HPDE6-E6E7 (cell line): ENCODE data around the gene SYT13.

Experiments
- DNase-seq: peaks from one replicate; pipeline ENCODE4 v3.0.0; 2011; ENCODE audit warnings: missing footprints; ENCODE audit errors: extremely low spot score

Gene SYT13

DNA sequence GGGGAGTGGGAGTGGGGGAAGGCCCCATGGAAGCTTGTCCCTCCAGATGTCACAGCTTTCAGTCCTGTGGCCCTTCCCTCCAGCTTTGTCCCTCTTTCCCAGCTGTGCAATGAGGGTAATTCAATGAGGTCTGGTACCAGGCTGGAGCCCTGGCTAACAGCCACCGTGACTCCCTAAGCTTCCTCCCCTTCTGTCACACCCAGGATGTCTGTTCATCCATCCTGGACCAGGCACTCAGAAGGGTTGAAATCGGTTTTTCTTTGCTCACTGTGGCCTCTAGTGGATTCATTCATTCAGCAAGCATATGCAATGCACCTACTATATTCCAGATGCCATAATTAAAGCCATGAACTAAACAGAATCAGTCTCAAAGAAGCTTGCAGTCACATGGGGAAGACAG lies 38.7 kb downstream of the SYT13 start:
- no peak for DNase-seq

DNA sequence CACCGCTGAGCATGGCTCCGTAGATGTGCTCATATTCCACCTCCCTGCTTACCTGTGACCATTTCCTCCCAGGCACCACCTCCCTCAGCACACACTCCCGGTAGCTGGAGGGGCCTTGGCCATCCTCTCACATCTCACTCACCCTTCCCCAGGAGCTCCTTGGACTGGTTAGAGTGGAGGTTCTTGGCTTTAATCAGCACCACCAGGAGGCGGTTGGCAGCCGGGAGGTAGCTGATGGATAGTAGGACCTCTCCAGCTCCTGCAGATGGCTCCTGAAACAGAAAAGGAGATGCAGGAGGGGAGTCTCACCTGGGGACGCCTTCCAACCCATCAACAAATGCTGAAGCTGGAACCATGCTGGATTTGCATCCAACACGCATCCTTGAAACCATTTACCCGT lies 39.9 kb downstream of the SYT13 start:
- no peak for DNase-seq

DNA sequence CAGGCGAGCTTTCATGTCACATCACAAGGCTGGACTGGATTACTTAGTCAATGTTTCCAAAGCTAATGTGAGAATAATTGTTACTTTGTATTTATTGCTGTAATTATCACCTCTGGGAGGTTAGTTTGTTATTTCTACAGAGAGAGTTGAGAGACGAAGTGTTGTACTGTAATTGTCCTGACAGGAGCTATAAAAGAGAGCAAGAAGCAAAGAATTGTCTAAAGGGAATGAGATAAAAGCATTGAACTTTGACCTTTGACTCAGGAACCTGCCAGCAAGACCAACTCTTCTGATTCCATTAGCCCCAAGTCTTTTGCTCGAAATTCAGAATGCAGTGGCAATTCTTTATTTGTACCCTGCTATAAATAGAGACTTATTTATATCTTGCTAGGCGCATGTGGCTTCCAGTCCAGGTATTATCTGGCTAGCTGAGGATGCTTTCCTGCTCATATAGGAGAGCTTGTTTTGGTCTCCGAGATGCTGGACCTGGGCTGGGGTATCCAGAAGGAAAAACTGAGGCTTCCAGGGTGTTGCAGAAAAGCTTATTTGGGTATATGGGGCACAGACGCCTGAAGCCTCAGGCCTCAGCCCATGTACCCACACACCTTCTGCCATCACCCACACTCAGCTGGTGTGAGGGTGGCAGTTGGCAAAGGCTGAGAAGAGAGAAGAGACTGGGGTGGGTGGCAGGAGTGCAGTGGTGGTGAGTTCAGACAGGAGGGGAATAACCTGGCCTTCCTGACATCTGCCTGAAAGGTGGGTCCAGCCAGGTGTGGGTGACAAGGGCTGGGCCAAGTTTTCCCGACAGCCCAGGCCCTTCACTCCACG lies 40.7 kb downstream of the SYT13 start:
- DNase-seq, result no peak

DNA sequence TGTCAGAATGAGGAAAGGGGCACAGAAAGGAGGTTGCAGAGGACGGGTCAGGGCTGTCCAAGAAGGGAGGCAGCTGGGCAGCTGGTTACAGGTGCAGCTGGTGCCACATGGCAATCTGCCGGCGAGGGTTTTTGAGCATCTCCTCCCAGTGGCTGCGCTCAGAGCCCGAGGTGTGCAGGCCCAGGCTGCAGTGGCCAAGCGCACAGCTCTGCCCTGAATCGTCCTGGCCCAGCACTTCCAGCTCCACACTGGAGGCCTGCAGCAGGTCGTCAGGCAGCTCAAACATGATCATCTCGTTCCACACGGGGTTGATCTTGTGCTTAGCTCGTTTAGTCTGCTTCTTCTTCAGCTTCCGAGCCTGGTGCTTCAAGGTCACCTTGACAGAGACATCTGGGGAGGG lies 42.2 kb downstream of the SYT13 start:
- DNase-seq, result no peak

DNA sequence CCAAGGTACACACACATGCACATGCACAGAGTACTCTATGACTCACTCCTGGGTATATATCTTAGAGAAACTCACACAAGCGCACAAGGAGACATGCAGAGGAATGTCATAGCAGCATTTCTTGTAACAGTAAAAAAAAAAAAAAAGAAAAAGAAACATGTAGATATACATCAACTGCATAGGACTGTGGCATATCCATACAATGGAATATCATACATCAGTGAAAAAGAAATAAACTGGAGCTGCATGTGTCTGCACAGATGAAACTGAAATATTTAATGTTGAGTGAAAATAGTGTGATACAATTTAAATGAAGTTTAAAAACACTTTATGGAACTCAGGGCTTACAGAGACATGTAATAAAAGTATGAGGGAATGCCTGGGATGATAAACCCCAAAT lies 46.4 kb downstream of the SYT13 start:
- DNase-seq, result no peak

DNA sequence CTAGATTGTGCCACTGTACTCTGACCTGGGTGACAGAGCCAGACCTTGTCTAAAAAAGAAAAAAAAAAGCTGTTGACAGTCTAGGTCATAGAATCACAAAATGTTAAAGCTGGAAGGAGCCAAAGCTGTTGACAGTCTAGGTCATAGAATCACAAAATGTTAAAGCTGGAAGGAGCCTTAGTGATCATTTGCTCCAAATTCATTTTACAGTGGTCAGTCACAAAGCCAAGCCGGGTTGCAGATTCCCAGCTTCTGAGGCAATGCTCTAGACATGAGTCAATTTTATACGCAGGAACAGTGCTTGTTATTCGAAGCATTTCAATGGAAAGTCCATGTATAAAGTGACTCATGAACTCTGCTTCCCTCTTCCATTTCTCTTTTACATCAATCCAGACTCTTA lies 47.4 kb downstream of the SYT13 start:
- DNase-seq, result no peak

DNA sequence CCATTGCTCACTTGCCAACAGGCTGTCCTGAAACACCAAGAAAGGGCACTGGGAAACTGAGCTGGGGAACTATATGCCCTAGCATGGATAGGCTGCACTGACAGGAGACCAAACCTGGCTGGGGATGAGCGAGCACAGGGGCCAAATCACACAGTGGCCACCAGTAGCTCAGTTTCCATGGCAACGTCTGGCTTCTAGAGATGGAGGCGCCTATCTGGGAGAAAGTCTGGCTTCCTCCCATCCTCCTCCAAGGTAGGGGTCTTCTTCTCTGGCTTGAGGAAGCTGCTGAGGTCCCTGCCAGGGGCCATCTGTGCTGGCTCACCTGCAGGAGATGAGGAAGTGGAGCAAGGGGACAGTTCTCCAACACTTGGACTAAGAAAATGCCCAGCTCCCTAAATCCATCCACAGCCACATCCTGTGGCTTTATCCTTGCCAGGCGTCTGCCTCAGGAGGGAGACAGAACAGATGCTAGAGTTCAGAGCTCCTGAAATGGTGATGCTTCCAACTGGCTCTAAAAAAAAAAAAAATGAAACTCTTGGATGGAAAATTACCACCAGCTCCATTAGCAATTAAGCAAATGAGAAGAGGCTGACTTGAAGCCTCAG lies 48.3 kb downstream of the SYT13 start:
- DNase-seq, result no peak

DNA sequence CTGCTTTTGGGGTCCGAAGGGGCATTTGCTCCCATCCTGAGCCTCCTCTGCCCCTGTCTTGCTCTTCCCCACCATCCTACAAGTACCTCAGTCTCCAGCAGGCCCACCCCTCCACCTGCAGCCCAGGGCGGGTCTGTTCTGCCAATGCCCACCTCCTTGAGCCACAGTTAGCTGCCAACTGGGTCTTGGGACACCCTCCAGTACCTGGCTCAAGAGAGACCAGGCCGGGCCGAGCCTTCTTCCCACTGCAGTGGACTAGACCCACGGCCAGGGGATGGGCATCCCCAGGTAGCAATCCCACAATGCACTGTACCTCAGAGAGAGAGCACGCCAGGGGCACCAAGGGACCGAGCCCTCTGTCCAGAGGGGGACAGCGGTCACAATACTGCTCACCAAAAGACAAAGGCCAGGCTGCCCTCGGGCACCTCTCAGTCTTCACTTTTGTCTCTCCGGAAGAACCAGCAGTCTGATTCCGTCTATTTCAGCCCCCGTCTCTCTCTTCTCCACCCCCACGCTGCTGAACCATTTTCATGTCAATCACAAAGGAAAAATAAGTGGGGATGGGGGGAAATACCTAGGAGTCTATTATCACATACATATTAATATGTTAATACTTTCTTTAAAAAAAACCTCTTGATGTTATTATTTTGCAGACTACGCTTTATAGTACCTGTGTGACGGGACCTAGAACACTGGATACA lies 51.7 kb downstream of the SYT13 start:
- DNase-seq, result no peak

DNA sequence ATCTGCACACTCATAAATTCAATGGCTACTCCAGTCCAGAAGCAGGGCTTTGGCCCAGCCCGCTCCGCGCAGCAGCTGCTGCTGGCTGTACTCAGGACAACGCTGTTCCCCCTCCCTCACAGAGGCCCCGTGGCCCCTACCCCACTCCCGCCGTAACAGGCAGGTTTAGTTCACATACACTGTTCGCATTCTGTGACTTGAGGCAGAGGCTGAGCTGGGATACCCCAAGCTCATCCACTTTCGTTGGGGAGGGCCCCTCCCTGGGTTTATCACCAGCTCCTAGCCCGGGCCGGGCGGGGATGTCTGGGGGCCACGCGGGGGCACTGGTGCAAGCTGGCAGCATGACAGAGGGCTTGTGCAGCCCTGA lies 52.4 kb downstream of the SYT13 start:
- no peak for DNase-seq

DNA sequence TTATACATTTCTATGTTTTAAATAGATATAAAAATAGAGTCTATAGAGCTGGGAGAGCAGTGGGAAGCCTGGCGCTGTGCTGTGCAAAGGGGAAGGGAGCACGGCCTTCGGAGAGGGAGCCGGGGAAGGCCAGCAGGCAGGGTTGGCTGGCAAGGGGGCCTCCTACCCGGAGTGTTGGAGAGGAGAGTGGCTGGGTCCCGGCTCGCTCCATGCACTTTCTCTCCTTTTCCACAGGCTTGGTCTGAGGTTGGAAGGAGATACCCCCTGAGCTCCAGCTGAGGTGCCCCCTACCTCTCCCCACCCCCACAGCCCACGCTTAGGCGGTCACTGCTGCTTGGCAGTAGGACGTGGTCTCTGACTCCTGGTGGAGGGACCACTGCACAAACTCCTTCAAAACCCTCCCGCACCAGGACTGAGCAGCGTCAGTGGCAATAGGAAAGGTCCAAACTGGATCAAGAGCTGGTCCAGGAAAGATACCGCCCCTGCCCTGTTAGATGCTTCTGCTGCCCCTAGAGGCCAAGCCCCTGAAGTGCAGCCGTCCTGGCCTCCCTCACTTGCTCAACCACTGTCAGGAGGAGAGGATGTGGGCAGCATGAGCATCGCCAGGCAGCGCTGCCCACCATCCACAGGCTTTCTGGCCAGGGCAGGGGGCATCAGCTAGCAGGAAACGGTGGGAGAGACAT lies 52.9 kb downstream of the SYT13 start:
- peak; percentile 83 for DNase-seq

DNA sequence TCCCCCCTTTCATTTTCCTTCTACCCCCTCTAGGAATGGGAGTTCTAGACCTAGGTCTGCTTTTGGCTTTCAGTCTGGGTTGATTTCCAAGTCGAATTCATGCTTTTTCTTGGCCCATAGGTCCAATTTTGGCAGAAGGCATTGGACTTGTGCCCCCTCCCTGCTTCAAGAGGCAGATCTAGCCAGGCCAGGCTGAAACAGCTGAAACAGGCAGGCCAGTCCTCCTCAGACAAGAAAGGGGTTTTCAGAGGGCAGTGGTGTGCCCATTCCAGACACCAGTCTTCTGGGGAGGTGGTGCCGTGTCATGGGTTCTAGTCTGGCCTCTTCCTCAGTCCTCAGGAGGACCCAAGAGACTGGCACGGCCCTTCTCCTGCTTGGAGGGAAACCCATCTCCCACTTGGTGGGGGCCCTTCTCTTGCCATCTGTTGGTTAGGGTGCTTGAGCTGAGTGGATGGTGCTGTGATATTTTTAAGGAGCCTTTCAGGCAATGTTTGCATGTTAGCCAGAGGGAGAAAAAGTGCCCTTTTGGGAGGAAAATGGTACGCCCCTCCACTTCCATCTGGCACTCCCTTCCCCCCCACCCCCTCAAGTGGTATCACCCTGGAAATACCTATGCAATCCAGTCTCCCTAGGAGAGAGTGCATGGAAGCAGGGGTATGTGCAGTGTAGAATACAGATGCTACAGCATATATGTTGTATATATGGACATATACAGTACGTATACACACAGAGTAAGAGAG lies 53.6 kb downstream of the SYT13 start:
- no peak for DNase-seq

DNA sequence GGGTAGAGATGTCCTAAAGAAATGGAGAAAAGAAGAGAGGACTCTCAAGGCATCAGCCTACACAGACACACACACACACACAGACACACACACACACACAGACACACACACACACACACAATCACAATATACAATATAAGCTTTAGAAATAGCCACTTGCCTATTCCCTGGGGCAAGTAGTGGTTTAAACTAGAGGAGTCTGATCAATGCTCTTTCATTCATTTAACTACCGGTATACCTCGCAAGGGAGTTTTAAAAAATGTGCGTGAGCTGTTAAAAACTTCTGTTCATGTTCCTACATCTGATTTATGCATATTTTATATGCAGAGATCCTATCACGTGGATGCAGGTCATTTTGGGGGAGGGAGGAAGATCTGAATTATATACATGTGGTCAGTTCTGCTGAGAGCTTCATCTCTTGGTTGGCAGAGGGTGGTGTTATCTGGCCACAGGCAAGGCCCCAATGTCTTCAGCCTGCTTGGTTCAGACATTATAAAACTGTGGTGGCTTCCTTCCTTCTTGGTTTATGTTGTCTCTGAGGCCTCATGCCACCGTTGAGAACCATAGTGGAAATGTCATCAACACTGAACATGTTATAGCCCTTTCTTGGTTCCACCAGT lies 56.6 kb downstream of the SYT13 start:
- DNase-seq, result no peak

DNA sequence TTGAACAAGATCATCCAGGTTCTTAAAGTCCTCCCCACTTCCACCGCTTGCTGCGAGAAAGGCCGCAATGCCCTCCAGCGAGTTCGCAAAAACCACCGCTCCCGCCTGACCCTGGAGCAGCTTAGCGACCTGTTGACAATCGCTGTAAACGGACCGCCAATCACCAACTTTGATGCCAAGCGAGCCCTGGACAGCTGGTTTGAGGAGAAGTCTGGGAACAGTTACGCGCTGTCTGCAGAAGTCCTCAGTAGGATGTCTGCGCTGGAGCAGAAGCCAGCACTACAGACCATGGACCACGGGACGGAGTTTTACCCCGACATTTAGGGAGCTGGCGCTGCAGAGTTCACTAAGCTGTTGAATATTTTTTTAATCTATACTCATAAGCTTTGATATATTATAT lies 58.3 kb downstream of the SYT13 start:
- no peak for DNase-seq

DNA sequence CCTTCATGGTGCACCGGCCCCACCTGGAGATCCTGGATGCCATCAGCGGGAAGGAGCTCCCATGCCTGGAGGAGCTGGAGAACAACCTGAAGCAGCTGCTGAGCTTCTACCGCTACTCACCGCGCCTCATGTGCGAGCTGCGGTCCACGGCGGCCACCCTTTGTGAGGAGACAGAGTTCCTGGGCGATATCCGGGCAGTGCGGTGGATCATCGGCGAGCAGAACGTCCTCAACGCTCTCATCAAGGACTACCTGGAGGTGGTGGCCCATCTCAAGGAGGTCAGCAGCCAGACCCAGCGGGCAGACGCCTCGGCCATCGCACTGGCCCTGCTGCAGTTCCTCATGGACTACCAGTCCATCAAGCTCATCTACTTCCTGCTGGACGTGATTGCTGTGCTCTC lies 59.2 kb downstream of the SYT13 start:
- no peak for DNase-seq

DNA sequence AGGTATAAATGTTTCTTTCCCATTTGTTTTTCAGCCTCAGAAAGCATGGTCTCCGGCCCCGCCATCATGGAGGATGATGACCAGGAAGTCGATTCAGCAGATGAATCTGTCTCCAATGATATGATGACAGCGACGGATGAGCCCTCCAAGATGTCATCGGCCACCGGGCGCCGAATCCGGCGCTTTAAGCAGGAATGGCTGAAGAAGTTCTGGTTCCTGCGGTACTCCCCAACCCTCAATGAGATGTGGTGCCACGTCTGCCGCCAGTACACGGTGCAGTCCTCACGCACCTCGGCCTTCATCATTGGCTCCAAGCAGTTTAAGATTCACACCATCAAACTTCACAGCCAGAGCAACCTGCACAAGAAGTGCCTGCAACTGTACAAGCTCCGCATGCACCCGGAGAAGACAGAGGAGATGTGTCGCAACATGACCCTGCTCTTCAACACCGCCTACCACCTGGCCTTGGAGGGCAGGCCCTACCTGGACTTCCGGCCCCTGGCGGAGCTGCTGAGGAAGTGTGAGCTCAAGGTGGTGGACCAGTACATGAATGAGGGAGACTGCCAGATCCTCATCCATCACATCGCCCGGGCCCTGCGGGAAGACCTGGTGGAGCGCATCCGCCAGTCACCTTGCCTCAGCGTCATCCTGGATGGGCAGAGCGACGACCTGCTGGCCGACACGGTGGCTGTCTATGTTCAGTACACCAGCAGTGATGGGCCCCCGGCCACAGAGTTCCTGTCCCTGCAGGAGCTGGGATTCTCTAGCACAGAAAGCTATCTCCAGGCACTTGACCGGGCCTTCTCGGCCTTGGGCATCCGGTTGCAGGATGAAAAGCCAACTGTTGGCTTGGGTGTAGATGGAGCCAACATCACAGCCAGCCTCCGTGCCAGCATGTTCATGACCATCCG lies 59.9 kb downstream of the SYT13 start:
- DNase-seq, result no peak

DNA sequence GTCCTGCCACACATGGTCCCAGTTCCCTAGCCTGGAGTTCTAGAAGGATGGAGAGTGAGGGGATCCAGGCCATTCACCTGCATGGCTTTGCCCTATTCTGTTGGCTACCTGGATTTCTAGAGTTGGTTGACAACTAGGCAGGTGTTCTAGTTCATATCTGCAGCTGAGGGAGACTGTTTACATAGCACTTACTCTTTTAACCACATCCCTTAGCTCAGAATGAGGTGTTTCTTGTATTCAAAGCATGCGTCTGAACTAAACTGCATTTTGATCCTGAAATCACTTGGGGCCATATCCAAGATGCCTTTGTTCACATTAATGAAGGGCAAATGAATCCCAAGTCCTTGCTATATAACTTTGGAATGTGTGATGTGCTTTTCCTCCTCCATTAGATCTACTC lies 60.9 kb downstream of the SYT13 start:
- no peak for DNase-seq

DNA sequence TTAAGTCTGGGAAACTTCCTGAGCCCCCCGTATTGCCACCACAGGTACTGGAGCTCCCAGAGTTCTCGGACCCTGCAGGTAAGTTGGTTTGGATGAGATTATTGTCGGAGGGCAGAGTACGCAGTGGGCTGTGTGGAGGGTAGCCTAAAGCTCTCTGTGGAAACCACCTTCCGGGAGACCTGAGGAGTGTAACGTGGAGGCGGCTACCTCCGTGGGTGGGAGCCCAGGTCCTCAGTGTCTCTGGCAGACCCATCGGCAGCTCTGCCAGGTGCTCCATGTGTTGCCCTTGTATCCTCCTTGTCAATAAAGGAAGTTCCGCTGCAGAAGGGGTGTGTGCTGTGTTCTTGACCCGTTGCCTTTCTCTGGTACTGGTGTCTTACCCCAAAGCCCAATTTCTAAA lies 61.4 kb downstream of the SYT13 start:
- DNase-seq, result no peak

DNA sequence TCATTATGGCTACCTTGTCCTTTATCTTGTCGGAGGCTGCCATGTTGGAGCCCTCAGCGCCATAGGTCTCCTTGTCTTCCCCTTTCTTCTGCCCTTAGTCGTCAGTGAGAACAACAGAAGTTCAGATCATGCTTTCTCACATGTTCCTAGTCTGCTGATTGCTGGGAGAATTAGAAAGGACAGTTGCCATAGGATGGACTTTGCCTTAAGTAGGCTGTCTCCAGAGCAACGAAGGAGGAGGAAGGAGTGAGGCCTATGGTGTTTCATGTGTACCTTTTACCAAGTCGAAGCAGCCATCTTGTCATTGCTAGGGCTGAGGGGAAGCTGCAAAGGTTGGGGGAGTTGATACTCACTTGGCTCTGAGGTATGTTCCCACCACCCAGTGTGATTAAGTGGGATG lies 62.6 kb downstream of the SYT13 start:
- DNase-seq, result no peak

DNA sequence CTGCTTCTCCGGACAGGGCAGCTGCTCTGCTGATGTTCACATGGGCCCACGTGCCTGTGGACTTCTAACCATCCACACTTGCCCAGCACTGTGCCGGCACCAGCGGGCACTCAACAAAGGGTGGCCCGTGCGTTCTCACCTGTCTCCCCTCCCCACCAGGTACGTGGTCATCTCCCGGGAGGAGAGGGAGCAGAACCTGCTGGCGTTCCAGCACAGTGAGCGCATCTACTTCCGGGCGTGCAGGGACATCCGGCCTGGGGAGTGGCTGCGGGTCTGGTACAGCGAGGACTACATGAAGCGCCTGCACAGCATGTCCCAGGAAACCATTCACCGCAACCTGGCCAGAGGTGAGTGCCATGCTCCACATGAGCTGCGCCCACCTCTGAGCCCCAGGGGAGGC lies 66.7 kb downstream of the SYT13 start:
- no peak for DNase-seq

DNA sequence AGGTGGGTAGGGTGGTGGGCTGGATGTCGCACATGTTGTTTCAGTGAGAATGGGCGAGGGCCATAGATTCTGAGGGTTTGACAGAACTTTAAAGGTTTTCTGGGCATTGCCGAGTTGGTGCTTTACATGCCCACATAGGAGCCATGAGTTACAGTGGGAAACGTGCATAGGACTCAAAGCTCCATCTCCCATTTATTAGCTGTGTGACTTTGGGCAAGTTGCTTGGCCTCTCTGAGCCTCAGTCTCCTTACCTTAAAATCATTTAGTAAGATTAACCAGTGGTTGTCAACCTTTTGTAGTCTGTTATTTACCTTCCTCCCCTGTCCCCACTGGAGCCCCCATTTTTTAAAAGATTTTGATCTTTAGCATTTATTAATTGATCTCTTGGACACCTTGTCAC lies 67.4 kb downstream of the SYT13 start:
- DNase-seq, result no peak
